ENCODE data around the gene CCDC57. TPM values are rescaled to one million over a fixed set of nuclear protein-coding genes. Genes with fewer than 3 reads are reported as not detected.
A peak's percentile ranks its signal among the peaks of the same experiment; 100 is the strongest.

CCDC57 gene
- total RNA-seq, 2 donors from 2014 or later: 57.6 to 62.8 TPM

- Histone ChIP-seq H3K27me3 (replicated peaks; ENCODE audit: insufficient read depth) (no peaks in the 10 kb centered on the region), H3K4me3 (no peak overlapping the region), H3K36me3 (peaks cover 59 to 69% of the 10 kb centered on the region in 2 donors), H3K9me3 (no peaks in the 10 kb centered on the region), H3K4me1 (replicated peaks) (peaks cover 23% of the 10 kb centered on the region), H3K27ac (peak overlapping the region; percentile 70 to 78)
- TF ChIP-seq POLR2A (IDR thresholded peaks at IDR 0.05) (no peak), CTCF (IDR thresholded peaks at IDR 0.05) (no peak), POLR2AphosphoS5 (IDR thresholded peaks at IDR 0.05) (no peak)
- DNase-seq (ENCODE audit: low spot score): no peak
- 80% methylated on average over 28 of the region's 28 CpGs for WGBS
- intact Hi-C loops (cut with DNase I): no loop called here
These were observed 35.4 kb upstream of the CCDC57 start for GRCh38 chr17:82247856-82248671.

- no peak for DNase-seq (ENCODE audit: low spot score)
- intact Hi-C loops (cut with DNase I): no loop called here
- H3K4me3 ChIP-seq: no peak overlapping the region
- H3K27me3 ChIP-seq (replicated peaks; ENCODE audit: insufficient read depth): no peaks in the 10 kb centered on the region
- no peak for TF ChIP-seq POLR2AphosphoS5 (IDR thresholded peaks at IDR 0.05)
- no peak for TF ChIP-seq CTCF (IDR thresholded peaks at IDR 0.05)
- no peak for TF ChIP-seq POLR2A (IDR thresholded peaks at IDR 0.05)
- H3K36me3 ChIP-seq: peaks cover 51 to 63% of the 10 kb centered on the region in 2 donors
- WGBS: 53% methylated on average over 22 of the region's 22 CpGs
- H3K27ac ChIP-seq: peak overlapping the region; percentile 70 to 78
- no peaks in the 10 kb centered on the region for H3K9me3 ChIP-seq
- peaks cover 31% of the 10 kb centered on the region for H3K4me1 ChIP-seq (replicated peaks)
These were observed 34.7 kb upstream of the CCDC57 start for GRCh38 chr17:82247182-82247823.

GRCh38 chr17:82246365-82247181 is 33.9 kb upstream of the CCDC57 start:
- WGBS: 33% methylated on average over 25 of the region's 27 CpGs
- Histone ChIP-seq H3K4me3 (no peak overlapping the region), H3K27ac (peak overlapping the region; percentile 70 to 78), H3K36me3 (peaks cover 45 to 55% of the 10 kb centered on the region in 2 donors), H3K27me3 (replicated peaks; ENCODE audit: insufficient read depth) (no peaks in the 10 kb centered on the region), H3K9me3 (no peaks in the 10 kb centered on the region), H3K4me1 (replicated peaks) (peaks cover 38% of the 10 kb centered on the region)
- TF ChIP-seq POLR2A (IDR thresholded peaks at IDR 0.05): no peak
- TF ChIP-seq CTCF (IDR thresholded peaks at IDR 0.05): peak in 1 of 4 experiments; percentile 10
- TF ChIP-seq POLR2AphosphoS5 (IDR thresholded peaks at IDR 0.05): peak; percentile 42
- intact Hi-C loops (cut with DNase I): no loop called here
- no peak for DNase-seq (ENCODE audit: low spot score)

GRCh38 chr17:82246040-82246364 is 33.4 kb upstream of the CCDC57 start:
- peaks cover 44% of the 10 kb centered on the region for H3K4me1 ChIP-seq (replicated peaks)
- intact Hi-C loops (cut with DNase I): no loop called here

More at GRCh38 chr17:82246040-82246364, 33.4 kb upstream of the CCDC57 start:
- Histone ChIP-seq H3K27ac (peak overlapping the region; percentile 70 to 78), H3K9me3 (no peaks in the 10 kb centered on the region), H3K27me3 (replicated peaks; ENCODE audit: insufficient read depth) (no peaks in the 10 kb centered on the region), H3K36me3 (peaks cover 41 to 50% of the 10 kb centered on the region in 2 donors), H3K4me3 (no peak overlapping the region)
- 45% methylated on average over 5 of the region's 5 CpGs for WGBS
- TF ChIP-seq POLR2AphosphoS5 (IDR thresholded peaks at IDR 0.05): no peak
- no peak for TF ChIP-seq POLR2A (IDR thresholded peaks at IDR 0.05)
- no peak for TF ChIP-seq CTCF (IDR thresholded peaks at IDR 0.05)
- no peak for DNase-seq (ENCODE audit: low spot score)
